Lower lobe of right lung (tissue), 2 donors: ENCODE measurements around the gene MMAB. TPM values are rescaled to one million over a fixed set of nuclear protein-coding genes. Genes with fewer than 3 reads are reported as not detected.
A peak's percentile ranks its signal among the peaks of the same experiment; 100 is the strongest.

ENCODE experiments used
- ATAC-seq, 2 donors: fragments of 200-7000 bp; cut with Tn5 transposase; one replicate each; pipeline ENCODE4 v1.9.1; 2020 to 2022; ENCODE audit warnings: mild to moderate bottlenecking in 2 of 2, moderate library complexity in 2 of 2
- DNase-seq: peaks from one replicate; pipeline ENCODE4 v3.0.0-alpha.2; 2020
- H3K27ac ChIP-seq: fragments of 200-600 bp; one replicate; pipeline ENCODE4 v1.8.0; 2022
- H3K27me3 ChIP-seq: fragments of 200-600 bp; one replicate; pipeline ENCODE4 v1.8.0; 2022; ENCODE audit warnings: low read depth
- H3K36me3 ChIP-seq: fragments of 200-600 bp; one replicate; pipeline ENCODE4 v1.8.0; 2022; ENCODE audit warnings: mild to moderate bottlenecking
- H3K4me1 ChIP-seq: fragments of 200-600 bp; one replicate; pipeline ENCODE4 v1.8.0; 2022
- H3K4me3 ChIP-seq: fragments of 200-600 bp; one replicate; pipeline ENCODE4 v1.8.0; 2022; ENCODE audit warnings: mild to moderate bottlenecking
- H3K9me3 ChIP-seq: fragments of 200-600 bp; one replicate; pipeline ENCODE4 v1.8.0; 2022
- intact Hi-C: fragments of 100-400 bp; cut with DNase I; formaldehyde crosslinking; loops from one replicate; pipeline ENCODE4 v1.11.0; 2022
- total RNA-seq: library from RNA; stranded (reverse); fragmentation: NEBNext Ultra II Directional; extraction: Animal tissue kit (Norgen Biotek cat#: 25700); gene quantifications from one replicate; pipeline ENCODE4 v1.2.1, GENCODE V29; 2021
- TF ChIP-seq, protein P1 (sequence below): fragments of 200-600 bp; IDR thresholded peaks from one replicate; pipeline ENCODE4 v1.8.0; 2022; ENCODE audit warnings: antibody characterized with exemption, mild to moderate bottlenecking
- donor health status: DM: no; HTN: yes; CAD: no; lungs with severe emphysema.

The MMAB gene
- total RNA-seq, 1 donor from 2014 or later, result 55.0 TPM

GRCh38 chr12:109592195-109592904 is 19.0 kb upstream of the MMAB start:
- intact Hi-C loops, result no loop called here
- Histone ChIP-seq H3K4me3 (no peak overlapping the region), H3K4me1 (peaks cover 3% of the 10 kb centered on the region), H3K36me3 (peaks cover 44% of the 10 kb centered on the region), H3K9me3 (no peaks in the 10 kb centered on the region), H3K27me3 (no peaks in the 10 kb centered on the region), H3K27ac (no peak overlapping the region)
- no peak for DNase-seq
- no peak for ATAC-seq
- TF ChIP-seq, protein P1, sequence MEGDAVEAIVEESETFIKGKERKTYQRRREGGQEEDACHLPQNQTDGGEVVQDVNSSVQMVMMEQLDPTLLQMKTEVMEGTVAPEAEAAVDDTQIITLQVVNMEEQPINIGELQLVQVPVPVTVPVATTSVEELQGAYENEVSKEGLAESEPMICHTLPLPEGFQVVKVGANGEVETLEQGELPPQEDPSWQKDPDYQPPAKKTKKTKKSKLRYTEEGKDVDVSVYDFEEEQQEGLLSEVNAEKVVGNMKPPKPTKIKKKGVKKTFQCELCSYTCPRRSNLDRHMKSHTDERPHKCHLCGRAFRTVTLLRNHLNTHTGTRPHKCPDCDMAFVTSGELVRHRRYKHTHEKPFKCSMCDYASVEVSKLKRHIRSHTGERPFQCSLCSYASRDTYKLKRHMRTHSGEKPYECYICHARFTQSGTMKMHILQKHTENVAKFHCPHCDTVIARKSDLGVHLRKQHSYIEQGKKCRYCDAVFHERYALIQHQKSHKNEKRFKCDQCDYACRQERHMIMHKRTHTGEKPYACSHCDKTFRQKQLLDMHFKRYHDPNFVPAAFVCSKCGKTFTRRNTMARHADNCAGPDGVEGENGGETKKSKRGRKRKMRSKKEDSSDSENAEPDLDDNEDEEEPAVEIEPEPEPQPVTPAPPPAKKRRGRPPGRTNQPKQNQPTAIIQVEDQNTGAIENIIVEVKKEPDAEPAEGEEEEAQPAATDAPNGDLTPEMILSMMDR, result no peak

DNA sequence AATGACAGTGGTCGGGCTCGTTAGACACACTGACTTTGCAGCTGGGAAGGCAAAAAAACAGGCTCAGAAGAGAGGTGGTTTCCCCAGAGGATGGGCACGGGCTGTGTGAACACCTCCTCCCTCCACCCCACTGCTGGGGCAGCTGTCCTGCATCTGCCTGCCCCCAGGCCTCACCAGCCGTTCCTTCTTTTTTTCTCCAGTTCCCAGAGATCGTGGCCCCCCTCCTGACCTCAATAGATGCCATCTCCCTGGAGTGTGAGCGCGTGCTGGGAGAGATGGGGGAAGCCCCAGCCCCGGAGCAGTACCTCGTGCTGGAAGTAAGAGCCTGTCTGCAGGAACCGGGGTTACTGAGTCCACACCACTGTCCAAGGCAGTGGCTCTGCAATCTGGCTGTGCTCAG is 17.7 kb upstream of the MMAB start:
- Histone ChIP-seq H3K36me3 (peaks cover 49% of the 10 kb centered on the region), H3K27ac (no peak overlapping the region), H3K27me3 (no peaks in the 10 kb centered on the region), H3K4me3 (no peak overlapping the region), H3K9me3 (no peaks in the 10 kb centered on the region), H3K4me1 (peaks cover 3% of the 10 kb centered on the region)
- intact Hi-C loops, result no loop called here
- ATAC-seq (no peak), DNase-seq (no peak)
- TF ChIP-seq, protein P1, result no peak

DNA sequence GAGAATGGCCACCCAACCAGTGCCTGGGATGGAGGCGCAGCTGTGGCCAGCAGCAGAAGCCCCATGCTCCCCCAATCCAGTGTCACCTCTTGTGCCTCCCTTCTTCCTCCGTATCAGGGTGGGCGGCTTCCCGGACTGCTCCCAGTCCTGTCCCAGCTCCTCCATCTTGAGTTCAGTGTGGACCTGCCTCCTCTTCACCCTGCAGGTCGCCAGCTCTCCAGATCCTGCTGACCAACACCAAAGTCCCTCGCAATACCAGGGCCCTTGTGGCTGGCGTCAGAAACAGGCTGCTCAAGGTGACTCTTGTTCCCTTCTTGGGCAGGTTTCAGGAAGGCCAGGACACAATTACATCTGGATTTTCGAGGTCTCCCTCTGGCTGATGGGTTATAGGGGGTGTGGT is 17.3 kb upstream of the MMAB start:
- TF ChIP-seq, protein P1, result no peak
- no peaks in the 10 kb centered on the region for H3K27me3 ChIP-seq
- DNase-seq, result no peak
- no peak overlapping the region for H3K4me3 ChIP-seq
- peaks cover 51% of the 10 kb centered on the region for H3K36me3 ChIP-seq
- no peak overlapping the region for H3K27ac ChIP-seq
- intact Hi-C loops, result no loop called here
- H3K9me3 ChIP-seq, result no peaks in the 10 kb centered on the region
- ATAC-seq, result no peak
- peaks cover 3% of the 10 kb centered on the region for H3K4me1 ChIP-seq

DNA sequence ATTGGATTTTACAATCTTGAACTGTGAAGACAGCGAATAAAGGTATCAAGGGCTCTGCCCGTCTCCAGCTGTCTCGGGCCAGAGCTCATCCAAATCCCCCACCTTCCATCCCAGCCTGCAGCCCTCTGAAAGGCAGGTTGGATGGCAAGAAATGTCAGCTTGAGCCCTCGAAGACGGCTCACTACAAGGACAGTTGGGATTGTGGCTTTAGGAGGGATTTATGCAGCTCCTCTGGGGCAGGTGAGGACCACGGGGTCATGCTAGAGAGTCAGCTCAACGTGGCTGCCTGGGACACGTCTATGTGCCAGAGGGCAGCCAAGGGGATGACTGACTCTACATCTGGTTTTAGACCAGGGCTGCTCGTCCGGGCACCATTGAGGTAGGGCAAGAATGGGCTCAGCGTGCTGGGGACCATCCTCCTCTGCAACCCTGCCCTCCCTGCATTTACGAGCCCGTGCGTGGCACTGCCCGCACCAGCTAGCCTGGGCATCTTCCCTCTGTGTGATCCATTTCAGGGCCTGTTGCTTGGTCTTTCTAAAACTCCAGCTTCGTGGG is 16.5 kb upstream of the MMAB start:
- no peak overlapping the region for H3K4me3 ChIP-seq
- TF ChIP-seq, protein P1, result no peak
- H3K4me1 ChIP-seq, result no peaks in the 10 kb centered on the region
- H3K9me3 ChIP-seq, result no peaks in the 10 kb centered on the region
- H3K27ac ChIP-seq, result no peak overlapping the region
- H3K36me3 ChIP-seq, result peaks cover 50% of the 10 kb centered on the region
- intact Hi-C loops, result no loop called here
- H3K27me3 ChIP-seq, result no peaks in the 10 kb centered on the region
- ATAC-seq, result no peak
- no peak for DNase-seq

DNA sequence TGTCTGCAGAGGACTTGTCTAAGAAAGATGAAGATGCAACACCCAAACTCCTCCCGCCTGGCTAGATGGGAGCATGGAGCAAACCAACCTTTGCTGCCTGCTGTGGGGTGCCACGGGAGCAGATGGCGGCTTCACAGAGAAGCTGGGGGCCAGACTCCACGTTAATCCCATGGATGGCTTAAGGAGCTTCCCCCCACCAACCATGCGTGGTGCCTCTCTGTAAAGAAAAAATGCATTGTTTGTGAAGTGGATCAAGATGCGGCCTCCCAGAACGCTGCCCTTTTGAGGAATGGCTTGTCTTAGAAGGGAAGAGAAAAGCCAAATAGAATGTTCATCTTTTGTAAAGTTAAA is 15.9 kb upstream of the MMAB start:
- DNase-seq, result no peak
- TF ChIP-seq, protein P1, result no peak
- Histone ChIP-seq H3K27ac (peak overlapping the region; percentile 6), H3K36me3 (peaks cover 52% of the 10 kb centered on the region), H3K4me3 (no peak overlapping the region), H3K4me1 (no peaks in the 10 kb centered on the region), H3K27me3 (no peaks in the 10 kb centered on the region), H3K9me3 (no peaks in the 10 kb centered on the region)
- intact Hi-C loops, result no loop called here
- ATAC-seq, result no peak
